Vagina (tissue), 2 donors: ENCODE measurements around the gene NRP1. TPM values are rescaled to one million over a fixed set of nuclear protein-coding genes. Genes with fewer than 3 reads are reported as not detected.

Source experiments
- DNase-seq, 2 donors: peaks; one replicate each; pipeline ENCODE4 v3.0.0-alpha.2; 2017; ENCODE audit errors: extremely low spot score in 2 of 2
- H3K27ac ChIP-seq: fragments of 200-600 bp; sonication (generic); one replicate; pipeline ENCODE4 v1.5.1; 2019
- H3K27me3 ChIP-seq: fragments of 200-600 bp; sonication (generic); one replicate; pipeline ENCODE4 v1.5.1; 2019
- H3K36me3 ChIP-seq, 2 donors: fragments of 200-600 bp; sonication (generic); one replicate each; pipeline ENCODE4 v1.5.1; 2017 to 2019
- H3K4me1 ChIP-seq: fragments of 200-600 bp; sonication (generic); one replicate; pipeline ENCODE4 v1.5.1; 2019
- H3K4me3 ChIP-seq, 2 donors: fragments of 200-600 bp; sonication (generic); 1 replicate in 1 of 2; 2 replicates in 1 of 2; pipeline ENCODE4 v1.5.1; 2016 to 2019
- H3K9me3 ChIP-seq: fragments of 200-600 bp; sonication (generic); one replicate; pipeline ENCODE4 v1.5.1; 2019
- POLR2A ChIP-seq, 2 donors: fragments of 450-650 bp; IDR thresholded peaks; one replicate each; pipeline ENCODE4 v1.6.1; 2017; ENCODE audit warnings: antibody characterized with exemption in 2 of 2, mild to moderate bottlenecking in 2 of 2, moderate library complexity in 2 of 2
- POLR2AphosphoS5 ChIP-seq, 2 donors: sonication (generic); formaldehyde crosslinking; IDR thresholded peaks; one replicate each; pipeline ENCODE4 v1.9.0; 2017; ENCODE audit warnings: antibody characterized with exemption in 2 of 2, mild to moderate bottlenecking in 2 of 2, low read depth in 1 of 2; ENCODE audit not compliant: insufficient read depth in 1 of 2
- intact Hi-C: fragments of 100-400 bp; cut with DNase I; formaldehyde crosslinking; loops from one replicate; pipeline ENCODE4 v1.15.1; 2023
- total RNA-seq: library from RNA; depleted of rRNA; stranded (reverse); fragments of >200 nt; gene quantifications from one replicate; pipeline ENCODE4 v1.2.3, GENCODE V29; 2016
- TF ChIP-seq, protein P1 (sequence below), 3 experiments: fragments of 450-650 bp in 2 of 3; fragments of 200-600 bp in 1 of 3; sonication (generic) in 1 of 3; IDR thresholded peaks; one replicate each; pipeline ENCODE4 v1.5.1; 2017 to 2019; ENCODE audit warnings: antibody characterized with exemption in 3 of 3, mild to moderate bottlenecking in 2 of 3, moderate library complexity in 2 of 3

Gene NRP1
- total RNA-seq, 1 donor from 2014 or later = 52.5 TPM

DNA sequence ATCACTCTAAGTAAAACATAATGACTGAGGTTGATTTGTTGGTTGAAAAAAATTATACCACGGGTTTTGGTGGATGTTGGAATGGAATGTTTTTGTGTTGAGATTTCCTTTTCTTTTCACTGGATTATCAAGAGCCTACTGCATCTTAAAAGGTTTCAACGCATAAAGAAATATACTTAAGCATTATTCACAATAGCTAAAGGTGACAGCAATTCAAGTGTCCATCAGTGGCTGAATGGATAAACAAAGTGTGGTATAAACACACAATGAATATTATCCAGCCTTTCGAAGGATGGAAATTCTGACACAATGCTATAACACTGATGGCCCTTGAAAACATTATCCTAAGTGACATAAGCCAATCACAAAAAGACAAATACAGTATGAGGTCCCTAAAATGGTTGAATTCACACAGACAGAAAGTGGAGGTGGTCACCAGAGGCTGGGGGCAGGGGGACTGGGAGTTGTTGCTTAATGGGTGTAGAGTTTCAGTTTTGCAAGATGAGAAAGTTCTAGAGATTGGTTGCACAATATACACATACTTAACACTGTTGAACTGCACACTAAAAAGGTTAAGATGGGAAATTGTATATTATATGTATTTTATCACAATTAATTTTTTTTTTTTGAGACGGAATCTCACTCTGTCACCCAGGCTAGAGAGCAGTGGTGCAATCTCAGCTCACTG lies 122.3 kb downstream of the NRP1 start:
- intact Hi-C loops = no loop called here
- H3K9me3 ChIP-seq = no peaks in the 10 kb centered on the region
- H3K4me1 ChIP-seq = peaks cover 21% of the 10 kb centered on the region
- peak overlapping the region; percentile 66 for H3K27ac ChIP-seq
- no peaks in the 10 kb centered on the region for H3K27me3 ChIP-seq
- no peak overlapping the region for H3K4me3 ChIP-seq
- H3K36me3 ChIP-seq = peaks cover 0 to 12% of the 10 kb centered on the region in 2 donors
- no peak for TF ChIP-seq POLR2AphosphoS5 (IDR thresholded peaks at IDR 0.05; ENCODE audit: insufficient read depth in 1 of 2, low read depth in 1 of 2)
- TF ChIP-seq, protein P1, sequence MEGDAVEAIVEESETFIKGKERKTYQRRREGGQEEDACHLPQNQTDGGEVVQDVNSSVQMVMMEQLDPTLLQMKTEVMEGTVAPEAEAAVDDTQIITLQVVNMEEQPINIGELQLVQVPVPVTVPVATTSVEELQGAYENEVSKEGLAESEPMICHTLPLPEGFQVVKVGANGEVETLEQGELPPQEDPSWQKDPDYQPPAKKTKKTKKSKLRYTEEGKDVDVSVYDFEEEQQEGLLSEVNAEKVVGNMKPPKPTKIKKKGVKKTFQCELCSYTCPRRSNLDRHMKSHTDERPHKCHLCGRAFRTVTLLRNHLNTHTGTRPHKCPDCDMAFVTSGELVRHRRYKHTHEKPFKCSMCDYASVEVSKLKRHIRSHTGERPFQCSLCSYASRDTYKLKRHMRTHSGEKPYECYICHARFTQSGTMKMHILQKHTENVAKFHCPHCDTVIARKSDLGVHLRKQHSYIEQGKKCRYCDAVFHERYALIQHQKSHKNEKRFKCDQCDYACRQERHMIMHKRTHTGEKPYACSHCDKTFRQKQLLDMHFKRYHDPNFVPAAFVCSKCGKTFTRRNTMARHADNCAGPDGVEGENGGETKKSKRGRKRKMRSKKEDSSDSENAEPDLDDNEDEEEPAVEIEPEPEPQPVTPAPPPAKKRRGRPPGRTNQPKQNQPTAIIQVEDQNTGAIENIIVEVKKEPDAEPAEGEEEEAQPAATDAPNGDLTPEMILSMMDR (IDR thresholded peaks at IDR 0.05) = no peak
- no peak for TF ChIP-seq POLR2A (IDR thresholded peaks at IDR 0.05)
- no peak for DNase-seq

DNA sequence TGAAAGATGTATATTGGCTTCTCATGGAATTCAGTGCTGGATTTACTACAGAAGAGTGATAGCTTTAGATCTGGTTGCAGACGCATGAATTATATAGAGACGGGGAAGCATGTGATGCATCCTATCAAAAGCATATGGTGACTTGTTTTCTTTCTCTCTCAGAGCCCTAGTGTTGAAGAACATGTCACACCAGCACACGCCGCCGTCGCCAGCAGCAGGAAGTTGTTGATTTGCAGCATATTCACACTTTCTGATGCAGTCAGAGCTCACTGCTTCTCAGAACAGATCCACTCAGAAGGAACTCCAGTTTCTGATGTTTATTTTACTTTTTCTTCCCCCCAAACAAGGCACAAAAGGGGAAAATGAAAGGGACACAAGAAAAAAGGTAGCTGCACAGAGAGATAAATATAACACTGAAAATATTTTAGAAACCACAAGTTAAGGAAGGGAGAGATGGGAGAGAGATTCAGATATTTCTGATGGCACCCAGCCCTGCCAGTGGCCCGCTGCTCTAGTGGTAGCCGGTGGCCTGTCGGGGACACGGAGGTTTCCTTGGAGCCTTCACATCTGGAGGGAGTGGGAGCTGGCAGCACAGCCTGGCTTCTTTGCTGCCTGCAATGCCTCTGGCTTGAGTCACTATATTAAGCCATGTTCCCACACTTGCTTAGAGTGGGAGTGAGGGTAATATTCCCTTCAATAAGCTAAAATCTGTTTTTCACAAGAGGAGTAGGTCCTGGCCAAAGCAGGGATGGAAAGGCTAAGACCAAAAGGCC lies 123.2 kb downstream of the NRP1 start:
- Histone ChIP-seq H3K27ac (peak overlapping the region; percentile 66), H3K36me3 (peaks cover 0 to 12% of the 10 kb centered on the region in 2 donors), H3K27me3 (no peaks in the 10 kb centered on the region), H3K4me3 (no peak overlapping the region), H3K4me1 (peaks cover 14% of the 10 kb centered on the region), H3K9me3 (no peaks in the 10 kb centered on the region)
- no peak for DNase-seq
- intact Hi-C loops = no loop called here
- TF ChIP-seq POLR2A (IDR thresholded peaks at IDR 0.05) = no peak
- TF ChIP-seq POLR2AphosphoS5 (IDR thresholded peaks at IDR 0.05; ENCODE audit: insufficient read depth in 1 of 2, low read depth in 1 of 2) = peak in 1 of 2 donors; percentile 57

DNA sequence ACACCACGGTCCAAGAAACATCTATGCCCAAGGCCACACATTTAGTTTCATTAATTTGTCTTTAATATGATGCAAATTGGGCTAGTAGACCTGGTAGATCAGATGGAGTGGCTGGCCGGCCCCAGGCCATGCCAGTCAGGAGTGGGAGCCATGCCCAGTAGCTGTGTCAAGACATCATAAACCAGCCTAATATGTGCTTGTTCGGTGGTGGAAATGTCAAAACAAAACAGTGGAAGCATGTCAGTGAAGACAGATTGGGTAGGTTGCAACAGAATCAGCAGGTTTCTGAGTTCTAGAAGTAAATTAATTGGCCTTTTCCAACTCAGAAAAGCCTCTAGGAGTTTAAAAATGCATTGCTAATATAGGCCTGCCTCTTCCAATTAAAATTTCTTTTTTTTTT lies 124.7 kb downstream of the NRP1 start:
- H3K36me3 ChIP-seq = peaks cover 0 to 12% of the 10 kb centered on the region in 2 donors
- intact Hi-C loops = loop anchor here (10.0 kb wide), 1 partner anchor 45 kb away; no protein-coding TSS in a partner anchor
- DNase-seq = no peak
- H3K4me1 ChIP-seq = peaks cover 14% of the 10 kb centered on the region
- no peaks in the 10 kb centered on the region for H3K9me3 ChIP-seq
- H3K4me3 ChIP-seq = no peak overlapping the region
- TF ChIP-seq POLR2AphosphoS5 (IDR thresholded peaks at IDR 0.05; ENCODE audit: insufficient read depth in 1 of 2, low read depth in 1 of 2) = no peak
- no peak for TF ChIP-seq POLR2A (IDR thresholded peaks at IDR 0.05)
- TF ChIP-seq, protein P1 (IDR thresholded peaks at IDR 0.05) = no peak
- no peaks in the 10 kb centered on the region for H3K27me3 ChIP-seq
- no peak overlapping the region for H3K27ac ChIP-seq

DNA sequence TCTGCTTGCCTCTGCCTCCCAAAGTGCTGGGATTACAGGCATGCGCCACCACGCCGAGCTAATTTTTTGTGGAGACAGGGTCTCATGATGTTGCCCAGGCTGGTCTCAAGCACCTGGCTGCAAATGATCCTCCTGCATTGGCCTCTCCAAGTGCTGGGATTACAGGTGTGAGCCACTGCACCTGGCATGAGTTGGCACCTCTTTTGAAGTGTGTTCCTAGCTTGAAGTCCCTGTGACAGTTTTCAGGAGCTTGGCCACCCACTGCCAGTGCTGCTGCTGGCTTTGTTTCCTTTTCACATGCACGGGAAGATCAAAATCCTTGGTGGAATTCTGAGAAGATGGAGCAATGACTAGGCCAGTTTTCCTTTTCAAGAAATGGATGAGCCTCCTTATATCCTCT lies 126.3 kb downstream of the NRP1 start:
- Histone ChIP-seq H3K36me3 (peaks cover 0 to 3% of the 10 kb centered on the region in 2 donors), H3K4me1 (peaks cover 14% of the 10 kb centered on the region), H3K9me3 (no peaks in the 10 kb centered on the region), H3K27me3 (no peaks in the 10 kb centered on the region), H3K4me3 (no peak overlapping the region), H3K27ac (no peak overlapping the region)
- no peak for DNase-seq
- TF ChIP-seq, protein P1 (IDR thresholded peaks at IDR 0.05) = no peak
- TF ChIP-seq POLR2A (IDR thresholded peaks at IDR 0.05) = no peak
- no peak for TF ChIP-seq POLR2AphosphoS5 (IDR thresholded peaks at IDR 0.05; ENCODE audit: insufficient read depth in 1 of 2, low read depth in 1 of 2)
- intact Hi-C loops = loop anchor here (10.0 kb wide), 1 partner anchor 47 kb away; no protein-coding TSS in a partner anchor

DNA sequence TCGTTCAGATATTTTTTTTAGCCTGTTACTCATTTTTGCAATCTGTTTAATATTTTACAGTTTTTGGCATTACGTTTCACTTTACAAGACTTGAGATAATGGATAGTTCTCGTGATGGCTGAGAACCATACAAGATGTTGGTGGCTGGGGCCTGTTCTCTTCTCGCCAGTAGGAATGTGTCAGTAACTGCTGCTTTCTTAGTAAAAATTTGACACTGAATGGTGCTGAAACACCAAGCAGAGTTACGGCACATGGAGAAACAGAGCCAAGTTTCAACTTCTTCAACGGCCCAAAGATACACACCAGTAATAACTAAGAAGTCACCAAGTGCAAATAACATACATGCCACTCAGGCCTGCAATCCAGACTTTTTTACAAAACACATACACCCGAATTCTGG lies 130.4 kb downstream of the NRP1 start:
- no peaks in the 10 kb centered on the region for H3K4me1 ChIP-seq
- TF ChIP-seq POLR2A (IDR thresholded peaks at IDR 0.05) (no peak), POLR2AphosphoS5 (IDR thresholded peaks at IDR 0.05; ENCODE audit: insufficient read depth in 1 of 2, low read depth in 1 of 2) (no peak)
- TF ChIP-seq, protein P1 (IDR thresholded peaks at IDR 0.05) = no peak
- H3K4me3 ChIP-seq = no peak overlapping the region
- no peaks in the 10 kb centered on the region for H3K36me3 ChIP-seq
- no peaks in the 10 kb centered on the region for H3K27me3 ChIP-seq
- no peak for DNase-seq
- H3K27ac ChIP-seq = no peak overlapping the region
- H3K9me3 ChIP-seq = no peaks in the 10 kb centered on the region
- intact Hi-C loops = loop anchor here (10.0 kb wide), 1 partner anchor 51 kb away; no protein-coding TSS in a partner anchor
